Breast epithelium (tissue), 4 donors: ENCODE data around the gene INPPL1. TPM values are rescaled to one million over a fixed set of nuclear protein-coding genes. Genes with fewer than 3 reads are reported as not detected.
"Not testable (repeated sequence)": the region's sequence is repeated elsewhere in the genome, so short reads cannot be mapped to it uniquely, and the experiment has no call there.

ENCODE experiments used
- DNase-seq, 2 donors: peaks; one replicate each; pipeline ENCODE4 v3.0.0-alpha.2; 2019; ENCODE audit warnings: low spot score in 2 of 2
- H3K27ac ChIP-seq, 2 donors: fragments of 200-600 bp; sonication (generic) in 1 of 2; one replicate each; pipeline ENCODE4 v1.5.1; 2016 to 2019; ENCODE audit warnings: mild to moderate bottlenecking in 1 of 2
- H3K27me3 ChIP-seq, 2 donors: fragments of 200-600 bp; sonication (generic) in 1 of 2; one replicate each; pipeline versions ENCODE4 v1.5.1 to v1.6.0; 2017 to 2019; ENCODE audit warnings: control low read depth in 1 of 2, mild to moderate bottlenecking in 1 of 2
- H3K36me3 ChIP-seq: fragments of 200-600 bp; one replicate; pipeline ENCODE4 v1.5.1; 2019
- H3K4me1 ChIP-seq, 2 donors: fragments of 200-600 bp; sonication (generic); one replicate each; pipeline ENCODE4 v1.5.1; 2016 to 2019; ENCODE audit warnings: control low read depth in 1 of 2
- H3K4me3 ChIP-seq, 3 donors: fragments of 200-600 bp; sonication (generic); 1 replicate in 2 of 3; 2 replicates in 1 of 3; pipeline ENCODE4 v1.5.1; 2016 to 2019; ENCODE audit warnings: mild to moderate bottlenecking in 3 of 3, moderate library complexity in 2 of 3
- H3K9me3 ChIP-seq, 2 donors: fragments of 200-600 bp; sonication (generic) in 1 of 2; one replicate each; pipeline ENCODE4 v1.5.1; 2016 to 2019; ENCODE audit warnings: control low read depth in 1 of 2
- POLR2A ChIP-seq: fragments of 450-650 bp; IDR thresholded peaks from one replicate; pipeline ENCODE4 v1.6.1; 2016; ENCODE audit warnings: antibody characterized with exemption, mild to moderate bottlenecking, moderate library complexity
- POLR2AphosphoS5 ChIP-seq, 3 donors: sonication (generic); formaldehyde crosslinking; IDR thresholded peaks; one replicate each; pipeline ENCODE4 v1.6.1; 2017; ENCODE audit warnings: antibody characterized with exemption in 3 of 3
- intact Hi-C: fragments of 100-400 bp; cut with DNase I; formaldehyde crosslinking; loops from one replicate; pipeline ENCODE4 v1.15.1; 2023; ENCODE audit warnings: low total_unique reads
- total RNA-seq, 3 donors: library from RNA; depleted of rRNA; stranded (reverse); fragments of >200 nt; gene quantifications; one replicate each; pipeline ENCODE4 v1.1.0, GENCODE V29; 2016
- TF ChIP-seq, protein P1 (sequence below), 3 donors: fragments of 450-650 bp; IDR thresholded peaks; one replicate each; pipeline ENCODE4 v1.5.1; 2016 to 2017; ENCODE audit warnings: antibody characterized with exemption in 3 of 3, mild to moderate bottlenecking in 3 of 3, moderate library complexity in 3 of 3

INPPL1 gene
- total RNA-seq, 3 donors from 2014 or later = 47.2 to 91.8 (median 73.1) TPM

GRCh38 chr11:72265951-72266350, 41.4 kb downstream of the INPPL1 start:
- no peaks in the 10 kb centered on the region for H3K4me1 ChIP-seq
- no peaks in the 10 kb centered on the region for H3K9me3 ChIP-seq
- intact Hi-C loops = no loop called here
- no peak overlapping the region for H3K4me3 ChIP-seq
- H3K27ac ChIP-seq = no peak overlapping the region
- no peaks in the 10 kb centered on the region for H3K36me3 ChIP-seq
- H3K27me3 ChIP-seq = no peaks in the 10 kb centered on the region
- DNase-seq = no peak
- TF ChIP-seq POLR2AphosphoS5 (IDR thresholded peaks at IDR 0.05) (no peak), POLR2A (no peak)
- TF ChIP-seq, protein P1, sequence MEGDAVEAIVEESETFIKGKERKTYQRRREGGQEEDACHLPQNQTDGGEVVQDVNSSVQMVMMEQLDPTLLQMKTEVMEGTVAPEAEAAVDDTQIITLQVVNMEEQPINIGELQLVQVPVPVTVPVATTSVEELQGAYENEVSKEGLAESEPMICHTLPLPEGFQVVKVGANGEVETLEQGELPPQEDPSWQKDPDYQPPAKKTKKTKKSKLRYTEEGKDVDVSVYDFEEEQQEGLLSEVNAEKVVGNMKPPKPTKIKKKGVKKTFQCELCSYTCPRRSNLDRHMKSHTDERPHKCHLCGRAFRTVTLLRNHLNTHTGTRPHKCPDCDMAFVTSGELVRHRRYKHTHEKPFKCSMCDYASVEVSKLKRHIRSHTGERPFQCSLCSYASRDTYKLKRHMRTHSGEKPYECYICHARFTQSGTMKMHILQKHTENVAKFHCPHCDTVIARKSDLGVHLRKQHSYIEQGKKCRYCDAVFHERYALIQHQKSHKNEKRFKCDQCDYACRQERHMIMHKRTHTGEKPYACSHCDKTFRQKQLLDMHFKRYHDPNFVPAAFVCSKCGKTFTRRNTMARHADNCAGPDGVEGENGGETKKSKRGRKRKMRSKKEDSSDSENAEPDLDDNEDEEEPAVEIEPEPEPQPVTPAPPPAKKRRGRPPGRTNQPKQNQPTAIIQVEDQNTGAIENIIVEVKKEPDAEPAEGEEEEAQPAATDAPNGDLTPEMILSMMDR (IDR thresholded peaks at IDR 0.05) = no peak

DNA sequence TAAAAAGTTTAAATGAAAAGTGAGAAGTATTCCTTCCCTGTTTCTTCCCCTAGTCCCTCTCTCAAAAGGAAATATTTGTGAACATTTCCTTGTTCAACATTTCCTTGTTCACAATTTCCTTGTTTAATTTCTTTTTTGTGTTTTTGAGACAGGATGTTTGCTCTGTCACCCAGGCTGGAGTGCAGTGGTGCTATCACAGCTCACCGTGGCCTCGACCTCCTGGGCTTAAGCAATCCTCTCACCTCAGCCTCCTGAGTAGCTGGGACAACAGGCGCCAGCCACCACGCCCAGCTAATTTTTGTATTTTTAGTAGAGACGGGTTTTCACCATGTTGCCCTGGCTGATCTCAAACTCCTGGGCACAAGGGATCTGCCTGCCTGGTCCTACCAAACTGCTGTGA, 42.4 kb downstream of the INPPL1 start:
- DNase-seq, H3K4me3 ChIP-seq, H3K4me1 ChIP-seq, H3K27ac ChIP-seq, intact Hi-C loops, H3K9me3 ChIP-seq, H3K36me3 ChIP-seq, H3K27me3 ChIP-seq: not testable (repeated sequence)

DNA sequence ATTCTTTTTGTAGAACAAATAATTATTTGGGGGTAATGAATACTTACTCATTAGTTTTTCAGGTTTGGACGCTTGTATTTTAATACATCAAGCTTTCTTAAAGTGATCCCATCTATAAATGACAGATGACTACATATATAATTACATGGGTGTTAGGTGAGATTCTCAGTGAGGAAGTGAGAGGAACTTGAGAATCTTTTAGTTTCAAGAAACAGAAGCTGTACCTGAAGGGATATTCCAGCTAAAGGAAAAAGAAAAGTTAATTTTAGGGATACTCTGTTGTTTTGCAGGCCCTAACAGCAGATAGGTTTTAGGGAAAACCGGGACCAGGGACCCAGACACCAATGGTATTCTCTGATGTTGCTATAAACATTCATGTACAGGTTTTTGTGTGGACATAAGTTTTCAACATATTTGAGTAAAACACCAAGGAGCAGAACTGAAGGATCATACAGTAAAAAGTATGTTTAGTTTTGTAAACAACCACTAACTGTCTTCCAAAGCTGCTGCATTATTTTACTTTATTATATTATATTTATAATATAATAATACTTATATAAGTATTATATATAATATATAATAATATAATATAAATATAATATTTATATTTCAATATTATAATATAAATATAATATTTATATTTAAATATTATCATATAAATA, 43.5 kb downstream of the INPPL1 start:
- DNase-seq = no peak
- H3K36me3 ChIP-seq = no peaks in the 10 kb centered on the region
- H3K4me3 ChIP-seq = no peak overlapping the region
- no peaks in the 10 kb centered on the region for H3K27me3 ChIP-seq
- intact Hi-C loops = no loop called here
- no peaks in the 10 kb centered on the region for H3K9me3 ChIP-seq
- TF ChIP-seq, protein P1 (IDR thresholded peaks at IDR 0.05) = no peak
- no peak for TF ChIP-seq POLR2A
- no peak overlapping the region for H3K27ac ChIP-seq
- no peaks in the 10 kb centered on the region for H3K4me1 ChIP-seq

GRCh38 chr11:72271980-72272379, 47.4 kb downstream of the INPPL1 start:
- no peaks in the 10 kb centered on the region for H3K4me1 ChIP-seq
- TF ChIP-seq POLR2AphosphoS5 (IDR thresholded peaks at IDR 0.05) (no peak), POLR2A (no peak)
- TF ChIP-seq, protein P1 (IDR thresholded peaks at IDR 0.05) = no peak

DNA sequence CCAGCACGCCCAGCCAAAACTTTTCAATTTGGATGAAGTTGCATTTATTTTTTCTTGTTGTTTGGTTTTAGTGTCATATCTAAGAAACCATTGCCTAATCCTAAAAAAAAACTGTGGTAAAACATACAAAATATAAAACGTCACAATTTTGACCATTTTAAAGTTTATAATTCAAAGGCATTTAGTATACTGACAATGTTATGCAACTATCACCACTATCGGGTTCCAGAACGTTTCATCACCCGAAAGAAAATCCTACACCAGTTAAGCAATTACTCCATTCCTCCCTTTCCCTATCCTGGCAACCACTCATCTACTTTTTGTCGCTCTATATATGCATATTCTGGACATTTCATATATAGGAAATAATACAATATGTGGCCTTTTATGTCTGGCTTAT, 49.9 kb downstream of the INPPL1 start:
- H3K27ac ChIP-seq = no peak overlapping the region
- intact Hi-C loops = no loop called here
- no peaks in the 10 kb centered on the region for H3K9me3 ChIP-seq
- DNase-seq = no peak
- H3K4me3 ChIP-seq = no peak overlapping the region
- H3K27me3 ChIP-seq = no peaks in the 10 kb centered on the region
- H3K4me1 ChIP-seq = no peaks in the 10 kb centered on the region
- no peaks in the 10 kb centered on the region for H3K36me3 ChIP-seq
- TF ChIP-seq POLR2AphosphoS5 (IDR thresholded peaks at IDR 0.05) (no peak), POLR2A (no peak)
- TF ChIP-seq, protein P1 (IDR thresholded peaks at IDR 0.05) = no peak

More at GRCh38 chr11:72271980-72272379, 47.4 kb downstream of the INPPL1 start:
- Histone ChIP-seq H3K4me3 (no peak overlapping the region), H3K9me3 (no peaks in the 10 kb centered on the region), H3K36me3 (no peaks in the 10 kb centered on the region), H3K27ac (no peak overlapping the region), H3K27me3 (no peaks in the 10 kb centered on the region)
- DNase-seq = no peak
- intact Hi-C loops = no loop called here

- Histone ChIP-seq H3K4me3 (no peak overlapping the region), H3K9me3 (no peaks in the 10 kb centered on the region), H3K36me3 (no peaks in the 10 kb centered on the region), H3K27ac (no peak overlapping the region), H3K4me1 (no peaks in the 10 kb centered on the region), H3K27me3 (no peaks in the 10 kb centered on the region)
- intact Hi-C loops = no loop called here
- TF ChIP-seq POLR2AphosphoS5 (IDR thresholded peaks at IDR 0.05) = no peak
- no peak for TF ChIP-seq POLR2A
- TF ChIP-seq, protein P1 (IDR thresholded peaks at IDR 0.05) = no peak
- no peak for DNase-seq
These were observed 54.3 kb downstream of the INPPL1 start for GRCh38 chr11:72278905-72279304.
